GM12873 (cell line): Measurements from ENCODE around the gene ARMC3.
A peak's percentile ranks its signal among the peaks of the same experiment; 100 is the strongest.

ENCODE experiments used
- CTCF ChIP-seq: IDR thresholded peaks from 2 replicates; pipeline ENCODE4 v1.5.1; 2012; ENCODE audit warnings: low read depth, mild to moderate bottlenecking, moderate library complexity, low read length, control low read depth; ENCODE audit not compliant: insufficient read depth; ENCODE audit errors: missing control alignments

Gene ARMC3

GRCh38 chr10:23016636-23017035, 88.8 kb downstream of the ARMC3 start:
- no peak for TF ChIP-seq CTCF

- TF ChIP-seq CTCF, result no peak
These were observed 91.8 kb downstream of the ARMC3 start for GRCh38 chr10:23019633-23020032.

DNA sequence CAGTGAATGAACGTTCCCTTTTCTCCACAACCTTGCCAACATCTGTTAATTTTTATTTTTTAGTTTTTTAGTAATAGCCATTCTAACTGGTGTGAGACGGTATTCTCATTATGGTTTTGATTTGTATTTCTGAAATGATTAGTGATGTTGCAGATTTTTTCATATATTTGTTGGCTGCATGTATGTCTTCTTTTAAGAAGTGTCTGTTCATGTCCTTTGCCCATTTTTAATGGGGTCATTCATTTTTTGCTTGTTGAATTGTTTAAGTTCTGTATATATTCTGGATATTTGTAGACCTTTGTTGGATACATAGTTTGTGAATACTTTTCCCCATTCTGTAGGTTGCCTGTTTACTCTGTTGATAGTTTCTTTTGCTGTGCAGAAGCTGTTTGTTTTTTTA, 93.6 kb downstream of the ARMC3 start:
- no peak for TF ChIP-seq CTCF

GRCh38 chr10:23024002-23024401, 96.1 kb downstream of the ARMC3 start:
- TF ChIP-seq CTCF, result no peak

- TF ChIP-seq CTCF, result no peak
These were observed 103.5 kb downstream of the ARMC3 start for GRCh38 chr10:23031318-23031717.

- no peak for TF ChIP-seq CTCF
These were observed 106.9 kb downstream of the ARMC3 start for GRCh38 chr10:23034790-23035189.

DNA sequence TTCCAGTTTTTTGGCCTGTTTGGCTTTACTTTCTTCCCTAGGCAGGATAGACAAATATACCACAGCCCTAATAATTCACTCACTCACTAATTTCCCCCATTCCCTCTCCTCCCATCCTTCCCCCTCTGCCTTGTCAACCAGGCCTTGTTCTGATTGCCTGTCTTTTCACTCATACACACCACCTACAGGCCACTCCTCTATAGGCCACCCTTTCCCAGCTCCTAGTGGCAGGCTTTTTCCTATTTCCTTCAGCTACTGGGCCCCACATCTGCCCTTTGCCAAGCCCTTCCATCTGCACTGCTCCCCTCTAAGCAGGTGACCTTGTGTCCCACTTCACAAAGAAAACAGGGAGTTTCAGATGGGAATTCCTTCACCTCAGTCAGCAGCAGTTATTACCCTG, 107.7 kb downstream of the ARMC3 start:
- TF ChIP-seq CTCF, result peak; percentile 40

DNA sequence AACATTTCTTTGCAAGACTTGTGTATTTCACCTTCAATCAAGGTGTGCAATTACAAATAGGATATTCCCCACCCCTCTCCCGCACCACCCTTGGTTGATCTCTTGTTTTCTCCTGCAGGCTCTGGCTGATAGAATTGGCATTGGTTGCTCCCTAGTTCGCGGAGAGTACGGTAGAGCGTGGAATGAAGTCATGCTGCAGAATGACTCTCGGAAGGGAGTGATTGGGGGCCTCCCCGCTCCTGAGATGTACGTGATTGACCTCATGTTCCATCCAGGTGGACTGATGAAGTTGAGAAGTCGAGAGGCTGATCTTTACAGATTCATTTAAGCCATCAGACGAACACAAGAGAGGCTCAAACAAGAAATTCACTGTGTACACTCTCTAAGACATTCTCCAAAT, 109.3 kb downstream of the ARMC3 start:
- no peak for TF ChIP-seq CTCF
